GM12878 (cell line): Measurements from ENCODE around the gene ARHGEF17. TPM values are rescaled to one million over a fixed set of nuclear protein-coding genes. Genes with fewer than 3 reads are reported as not detected.

Experiments
- ATAC-seq: fragments of 200-7000 bp; cut with Tn5 transposase; 3 replicates; pipeline ENCODE4 v1.9.1; 2020; ENCODE audit warnings: mild to moderate bottlenecking, moderate library complexity
- BruUV-seq: library from RNA; stranded (reverse); fragments of 400-500 nt; replicated peaks from 2 replicates; lab custom pipeline; 2021; lab: Mats Ljungman, UMichigan
- CTCF ChIA-PET: fragments of 300-600 bp; sonication (Branson Sonifier 250); formaldehyde crosslinking; extraction: SDS; loops from one replicate; lab custom pipeline; 2021; ENCODE audit warnings: inconsistent platforms; lab: Yijun Ruan, JAX
- POLR2A ChIA-PET: fragments of 350-600 bp; formaldehyde crosslinking; extraction: SDS; loops from one replicate; lab custom pipeline; 2021; ENCODE audit warnings: inconsistent platforms; lab: Charles Lee
- RAD21 ChIA-PET: fragments of 300-600 bp; sonication (Branson Sonifier 250); formaldehyde crosslinking; loops from one replicate; lab custom pipeline; 2023; ENCODE audit warnings: antibody characterized with exemption; ENCODE audit not compliant: unreplicated experiment; lab: Charles Lee
- SMC1A ChIA-PET: fragments of 300-600 bp; sonication (Branson Sonifier 250); formaldehyde crosslinking; loops from one replicate; lab custom pipeline; 2023; ENCODE audit not compliant: unreplicated experiment, uncharacterized antibody; lab: Charles Lee
- DNase-seq: peaks from one replicate; pipeline ENCODE4 v3.0.0-alpha.2; 2011; ENCODE audit warnings: low read depth, low spot score
- FAIRE-seq: peaks from 3 replicates; lab custom pipeline; 2011; peaks lifted over from hg19 to GRCh38; lab: Jason Lieb, UNC
- H2AFZ ChIP-seq: 2 replicates; pipeline ENCODE4 v1.6.0; 2011; ENCODE audit warnings: low read depth, low read length, control low read depth; ENCODE audit not compliant: control insufficient read depth
- H3K27ac ChIP-seq: 2 replicates; pipeline ENCODE4 v1.5.1; 2011; ENCODE audit warnings: control low read depth; ENCODE audit not compliant: control insufficient read depth, insufficient read depth
- H3K27me3 ChIP-seq, 2 experiments: replicated peaks in 1 of 2; 2 replicates each; pipeline versions ENCODE4 v1.6.0 to v1.6.1; 2011; ENCODE audit warnings: low read length in 1 of 2; ENCODE audit not compliant: control insufficient read depth in 2 of 2, insufficient read depth in 2 of 2
- H3K36me3 ChIP-seq, 2 experiments: 2 replicates each; pipeline ENCODE4 v1.5.1; 2011; ENCODE audit warnings: low read length in 1 of 2; ENCODE audit not compliant: control insufficient read depth in 2 of 2, insufficient read depth in 2 of 2
- H3K4me1 ChIP-seq: 2 replicates; pipeline ENCODE4 v1.6.1; 2011; ENCODE audit warnings: mild to moderate bottlenecking, low read length, moderate library complexity, mixed read lengths; ENCODE audit not compliant: control insufficient read depth, insufficient read depth
- H3K4me2 ChIP-seq: 2 replicates; pipeline ENCODE4 v1.6.0; 2011; ENCODE audit warnings: control low read depth; ENCODE audit not compliant: control insufficient read depth, insufficient read depth
- H3K4me3 ChIP-seq: fragments of 200-600 bp; sonication (generic); 2 replicates; pipeline ENCODE4 v1.5.1; 2016
- H3K79me2 ChIP-seq: 2 replicates; pipeline ENCODE4 v1.6.0; 2011; ENCODE audit warnings: low read length; ENCODE audit not compliant: control insufficient read depth, insufficient read depth
- H3K9ac ChIP-seq: 2 replicates; pipeline ENCODE4 v1.8.0; 2011; ENCODE audit warnings: low read length, control low read depth, mixed read lengths; ENCODE audit not compliant: control insufficient read depth, insufficient read depth
- H3K9me3 ChIP-seq: replicated peaks from 3 replicates; pipeline ENCODE4 v1.5.1; 2011; ENCODE audit warnings: mild to moderate bottlenecking, low read length; ENCODE audit not compliant: control insufficient read depth, insufficient read depth
- H4K20me1 ChIP-seq: 2 replicates; pipeline ENCODE4 v1.6.0; 2011; ENCODE audit not compliant: control insufficient read depth, insufficient read depth
- KLF5 ChIP-seq: fragments of 450-650 bp; IDR thresholded peaks from 2 replicates; pipeline ENCODE4 v1.6.1; 2014; ENCODE audit warnings: mild to moderate bottlenecking; ENCODE audit not compliant: partially characterized antibody
- NFXL1 ChIP-seq: fragments of 450-650 bp; IDR thresholded peaks from 2 replicates; pipeline ENCODE4 v1.6.1; 2017; ENCODE audit warnings: antibody characterized with exemption, mild to moderate bottlenecking, borderline replicate concordance
- SPI1 ChIP-seq: IDR thresholded peaks from 2 replicates; pipeline ENCODE4 v1.6.1; 2011; ENCODE audit warnings: low read depth, mild to moderate bottlenecking, low read length, moderate library complexity, borderline replicate concordance; ENCODE audit not compliant: insufficient read depth
- TAF1 ChIP-seq: IDR thresholded peaks from 2 replicates; pipeline ENCODE4 v1.6.1; 2011; ENCODE audit warnings: mild to moderate bottlenecking, low read depth, low read length, borderline replicate concordance
- TCF12 ChIP-seq: IDR thresholded peaks from 2 replicates; pipeline ENCODE4 v1.6.1; 2011; ENCODE audit warnings: low read depth, mild to moderate bottlenecking, low read length
- WGBS: methylation state at CpG from one replicate; pipeline ENCODE4 v1.1.6; 2016; ENCODE audit warnings: low lambda C conversion rate; ENCODE audit not compliant: insufficient replicate concordance, insufficient coverage; ENCODE audit errors: missing lambda C conversion rate; 5-methylcytosine and 5-hydroxymethylcytosine counted together
- in situ Hi-C: fragments of 300-500 bp; cut with MboI; formaldehyde crosslinking; loops from 9 replicates; pipeline ENCODE4 v1.14.3; 2018; ENCODE audit warnings: mixed read lengths
- intact Hi-C: fragments of 100-400 bp; cut with micrococcal nuclease; formaldehyde crosslinking; loops from one replicate; pipeline ENCODE4 v1.14.2; 2022; ENCODE audit not compliant: unreplicated experiment
- polyA plus RNA-seq, 11 experiments: library from polyadenylated mRNA; depleted of rRNA in 4 of 11; unstranded in 6 of 11; stranded (reverse) in 5 of 11; fragments of >200 nt; fragmentation: Nextera tagmentation in 4 of 11; fragmentation: Illumina TruSeq in 1 of 11; extraction: Ambion mirVana in 4 of 11; extraction: Trizol in 1 of 11; gene quantifications; 1 replicate in 1 of 11; 2 replicates in 10 of 11; pipeline versions ENCODE4 v1.2.1 to v1.2.3, GENCODE V29; 2011 to 2016; ENCODE audit warnings: inconsistent platforms in 2 of 11, missing spikeins in 2 of 11, low read depth in 1 of 11
- total RNA-seq, 4 experiments: library from RNA; depleted of rRNA in 3 of 4; stranded (reverse); fragments of >200 nt in 3 of 4; fragmentation: Illumina TruSeq in 1 of 4; extraction: Trizol in 1 of 4; gene quantifications; 2 replicates each; pipeline versions ENCODE4 v1.2.1 to v1.2.3, GENCODE V29; 2013 to 2021

Gene ARHGEF17
- total and polyA plus RNA-seq, 10 of the 15 experiments (the other 5 are each of a cell fraction or from before 2014, with no cell fraction given), result 0.15 to 11.0 (median 1.7) TPM

GRCh38 chr11:73396251-73396930 lies 88.3 kb downstream of the ARHGEF17 start:
- Histone ChIP-seq H3K9ac (no peak overlapping the region), H3K36me3 (peaks cover 25 to 55% of the 10 kb centered on the region in 2 experiments), H3K4me2 (no peak overlapping the region)
- ChIA-PET CTCF (interaction anchor here (0.6 to 25.6 kb wide), 7 partner anchors 11 to 265 kb away, joined by 3 to 400 read pairs (median 3); no protein-coding TSS in a partner anchor), SMC1A (interaction anchor here (1.4 to 3.8 kb wide), 3 partner anchors 13 to 265 kb away, joined by 4 to 19 read pairs (median 8); no protein-coding TSS in a partner anchor), RAD21 (interaction anchor here (0.7 to 1.4 kb wide), 4 partner anchors 11 to 89 kb away, joined by 3 to 6 read pairs (median 3); no protein-coding TSS in a partner anchor)
- intact Hi-C loops, result no loop called here
- TF ChIP-seq TCF12 (no peak), KLF5 (no peak), TAF1 (no peak)
- TF ChIP-seq, all 136 proteins: peak for 0
- BruUV-seq, result TSS peak; percentile 6
- no peaks in the 10 kb centered on the region for H4K20me1 ChIP-seq
- FAIRE-seq (no peak), ATAC-seq (no peak), DNase-seq (no peak)
- no peak overlapping the region for H2AFZ ChIP-seq
- POLR2A ChIA-PET, result interaction anchor here (0.6 to 0.9 kb wide), 2 partner anchors 45 to 226 kb away, joined by 3 read pairs; no protein-coding TSS in a partner anchor
- no peaks in the 10 kb centered on the region for H3K4me1 ChIP-seq
- H3K9me3 ChIP-seq, result no peaks in the 10 kb centered on the region
- no peaks in the 10 kb centered on the region for H3K27me3 ChIP-seq
- H3K79me2 ChIP-seq, result no peaks in the 10 kb centered on the region
- no peak overlapping the region for H3K4me3 ChIP-seq
- no peak overlapping the region for H3K27ac ChIP-seq
- 81% methylated on average over 6 of the region's 6 CpGs for WGBS
- in situ Hi-C loops, result no loop called here

GRCh38 chr11:73396985-73397384 lies 88.9 kb downstream of the ARHGEF17 start:
- FAIRE-seq (no peak), DNase-seq (no peak), ATAC-seq (no peak)
- ChIA-PET CTCF (interaction anchor here (0.6 to 25.6 kb wide), 7 partner anchors 12 to 264 kb away, joined by 3 to 400 read pairs (median 3); no protein-coding TSS in a partner anchor), RAD21 (interaction anchor here (0.7 to 1.4 kb wide), 4 partner anchors 12 to 90 kb away, joined by 3 to 6 read pairs (median 3); no protein-coding TSS in a partner anchor), POLR2A (interaction anchor here (0.6 to 0.9 kb wide), 4 partner anchors 20 to 393 kb away, joined by 3 to 5 read pairs (median 3); no protein-coding TSS in a partner anchor), SMC1A (interaction anchor here (1.4 to 3.8 kb wide), 3 partner anchors 14 to 264 kb away, joined by 4 to 19 read pairs (median 8); no protein-coding TSS in a partner anchor)
- H3K36me3 ChIP-seq, result peaks cover 25 to 50% of the 10 kb centered on the region in 2 experiments
- H4K20me1 ChIP-seq, result no peaks in the 10 kb centered on the region
- no peak overlapping the region for H2AFZ ChIP-seq
- H3K4me3 ChIP-seq, result no peak overlapping the region
- no peaks in the 10 kb centered on the region for H3K27me3 ChIP-seq
- BruUV-seq, result TSS peak; percentile 32
- H3K27ac ChIP-seq, result no peak overlapping the region
- H3K79me2 ChIP-seq, result no peaks in the 10 kb centered on the region
- intact Hi-C loops, result no loop called here
- 93% methylated on average over 7 of the region's 7 CpGs for WGBS
- no peak overlapping the region for H3K4me2 ChIP-seq
- H3K9me3 ChIP-seq, result no peaks in the 10 kb centered on the region
- in situ Hi-C loops, result no loop called here
- no peak for TF ChIP-seq SPI1
- TF ChIP-seq NFXL1, result no peak
- H3K9ac ChIP-seq, result no peak overlapping the region
- no peaks in the 10 kb centered on the region for H3K4me1 ChIP-seq
